Endothelial cell of umbilical vein (primary cell): ENCODE measurements around the gene GNG10.

Experiments used
- CTCF ChIP-seq, 2 donors: IDR thresholded peaks; 1 replicate in 1 of 2; 2 replicates in 1 of 2; pipeline ENCODE4 v1.5.1; 2011; ENCODE audit warnings: low read length in 2 of 2, mild to moderate bottlenecking in 2 of 2, moderate library complexity in 2 of 2, control low read depth in 1 of 2, inconsistent platforms in 1 of 2, low read depth in 1 of 2; ENCODE audit not compliant: insufficient read depth in 1 of 2; ENCODE audit errors: extremely low read depth in 1 of 2
- EZH2 ChIP-seq: IDR thresholded peaks from 2 replicates; pipeline ENCODE4 v1.6.1; 2012; ENCODE audit warnings: borderline replicate concordance, low read depth, mild to moderate bottlenecking, moderate library complexity, low read length, inconsistent platforms; ENCODE audit not compliant: severe bottlenecking
- FOS ChIP-seq: IDR thresholded peaks from 2 replicates; pipeline ENCODE4 v1.6.1; 2011; ENCODE audit warnings: mild to moderate bottlenecking, low read length, moderate library complexity, borderline replicate concordance; ENCODE audit not compliant: insufficient read depth
- GATA2 ChIP-seq: IDR thresholded peaks from 2 replicates; pipeline ENCODE4 v1.7.0; 2011; ENCODE audit warnings: low read depth, mild to moderate bottlenecking, moderate library complexity, mixed read lengths, low read length; ENCODE audit not compliant: insufficient read length, insufficient read depth
- MAX ChIP-seq: IDR thresholded peaks from 2 replicates; pipeline ENCODE4 v1.6.1; 2011; ENCODE audit not compliant: insufficient read depth, insufficient read length
- MYC ChIP-seq: IDR thresholded peaks from one replicate; pipeline ENCODE4 v1.6.1; 2011; ENCODE audit warnings: mild to moderate bottlenecking, low read depth, low read length
- POLR2A ChIP-seq: IDR thresholded peaks from 2 replicates; pipeline ENCODE4 v1.6.1; 2012; ENCODE audit warnings: low read depth, mild to moderate bottlenecking, control low read depth, low read length
- POLR2AphosphoS5 ChIP-seq: IDR thresholded peaks from 2 replicates; pipeline ENCODE4 v1.6.1; 2012; ENCODE audit warnings: low read depth, mild to moderate bottlenecking, control low read depth, low read length, moderate library complexity; ENCODE audit not compliant: insufficient read depth

DNA sequence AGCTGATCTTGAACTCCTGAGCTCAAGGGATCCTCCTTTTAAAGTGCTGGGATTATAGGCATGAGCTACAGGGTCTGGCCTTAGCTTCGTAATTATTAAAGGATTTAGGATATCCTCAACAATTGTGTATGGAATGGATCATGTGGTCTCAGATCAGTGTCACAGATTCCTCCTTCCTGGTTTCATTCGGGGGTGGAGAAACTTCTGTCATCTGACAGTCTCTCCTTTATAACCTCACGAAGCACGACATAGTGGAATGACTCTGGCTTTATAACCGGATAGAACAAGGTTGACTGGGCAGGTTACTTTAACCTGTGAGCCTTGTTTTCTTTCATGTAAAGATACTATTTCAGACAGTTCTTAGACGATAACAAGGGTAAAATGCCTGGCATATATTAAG is 4.4 kb upstream of the GNG10 start:
- TF ChIP-seq CTCF (IDR thresholded peaks at IDR 0.05; ENCODE audit: extremely low read depth in 1 of 2, insufficient read depth in 1 of 2, low read depth in 1 of 2, low read length in 2 of 2) (no peak), MAX (no peak), EZH2 (no peak), GATA2 (no peak), MYC (no peak), POLR2AphosphoS5 (no peak), POLR2A (no peak), FOS (no peak)
